Measurements from ENCODE around the gene TAF8.

TAF8 gene

GRCh38 chr6:42049116-42049809 is 1.1 kb upstream of the TAF8 start:
- H3K27ac ChIP-seq (ENCODE audit: low read depth, low read length): peak overlapping the region; percentile 72
- TF ChIP-seq EZH2phosphoT487 (IDR thresholded peaks at IDR 0.05; ENCODE audit: borderline replicate concordance, low read length): no peak
- TF ChIP-seq, protein P1, sequence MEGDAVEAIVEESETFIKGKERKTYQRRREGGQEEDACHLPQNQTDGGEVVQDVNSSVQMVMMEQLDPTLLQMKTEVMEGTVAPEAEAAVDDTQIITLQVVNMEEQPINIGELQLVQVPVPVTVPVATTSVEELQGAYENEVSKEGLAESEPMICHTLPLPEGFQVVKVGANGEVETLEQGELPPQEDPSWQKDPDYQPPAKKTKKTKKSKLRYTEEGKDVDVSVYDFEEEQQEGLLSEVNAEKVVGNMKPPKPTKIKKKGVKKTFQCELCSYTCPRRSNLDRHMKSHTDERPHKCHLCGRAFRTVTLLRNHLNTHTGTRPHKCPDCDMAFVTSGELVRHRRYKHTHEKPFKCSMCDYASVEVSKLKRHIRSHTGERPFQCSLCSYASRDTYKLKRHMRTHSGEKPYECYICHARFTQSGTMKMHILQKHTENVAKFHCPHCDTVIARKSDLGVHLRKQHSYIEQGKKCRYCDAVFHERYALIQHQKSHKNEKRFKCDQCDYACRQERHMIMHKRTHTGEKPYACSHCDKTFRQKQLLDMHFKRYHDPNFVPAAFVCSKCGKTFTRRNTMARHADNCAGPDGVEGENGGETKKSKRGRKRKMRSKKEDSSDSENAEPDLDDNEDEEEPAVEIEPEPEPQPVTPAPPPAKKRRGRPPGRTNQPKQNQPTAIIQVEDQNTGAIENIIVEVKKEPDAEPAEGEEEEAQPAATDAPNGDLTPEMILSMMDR (IDR thresholded peaks at IDR 0.05; ENCODE audit: low read depth, low read length, poor library complexity, severe bottlenecking): no peak
- peaks cover 58% of the 10 kb centered on the region for H3K4me1 ChIP-seq (ENCODE audit: control insufficient read depth, low read length)
- H4K20me1 ChIP-seq (ENCODE audit: control insufficient read depth, insufficient read depth, low read depth, low read length): no peaks in the 10 kb centered on the region
- H3K4me3 ChIP-seq (ENCODE audit: low read length): peak overlapping the region; percentile 80
- H3K9me3 ChIP-seq (ENCODE audit: control insufficient read depth, insufficient read depth, low read length): no peaks in the 10 kb centered on the region
- H3K79me2 ChIP-seq (ENCODE audit: control insufficient read depth, low read length): peaks cover 37% of the 10 kb centered on the region
- peaks cover 23% of the 10 kb centered on the region for H3F3A ChIP-seq (ENCODE audit: control insufficient read depth, insufficient read depth)
- no peaks in the 10 kb centered on the region for H3K9me2 ChIP-seq (replicated peaks; ENCODE audit: control insufficient read depth, low read length)
- H3K27me3 ChIP-seq (ENCODE audit: control insufficient read depth, low read length): no peaks in the 10 kb centered on the region
- peak overlapping the region; percentile 92 for H3K4me2 ChIP-seq (ENCODE audit: low read length)
- peaks cover 25% of the 10 kb centered on the region for H3K36me3 ChIP-seq (ENCODE audit: control insufficient read depth, low read length)

GRCh38 chr6:42049948-42050296 is 402 bp upstream of the TAF8 start:
- peak overlapping the region; percentile 92 for H3K4me2 ChIP-seq (ENCODE audit: low read length)
- TF ChIP-seq, protein P1 (IDR thresholded peaks at IDR 0.05; ENCODE audit: low read depth, low read length, poor library complexity, severe bottlenecking): no peak
- no peak for TF ChIP-seq EZH2phosphoT487 (IDR thresholded peaks at IDR 0.05; ENCODE audit: borderline replicate concordance, low read length)
- H3K36me3 ChIP-seq (ENCODE audit: control insufficient read depth, low read length): peaks cover 29% of the 10 kb centered on the region
- peak overlapping the region; percentile 72 for H3K27ac ChIP-seq (ENCODE audit: low read depth, low read length)
- peaks cover 53% of the 10 kb centered on the region for H3K4me1 ChIP-seq (ENCODE audit: control insufficient read depth, low read length)
- H3F3A ChIP-seq (ENCODE audit: control insufficient read depth, insufficient read depth): peaks cover 23% of the 10 kb centered on the region
- H3K27me3 ChIP-seq (ENCODE audit: control insufficient read depth, low read length): no peaks in the 10 kb centered on the region
- no peaks in the 10 kb centered on the region for H3K9me3 ChIP-seq (ENCODE audit: control insufficient read depth, insufficient read depth, low read length)
- H3K4me3 ChIP-seq (ENCODE audit: low read length): peak overlapping the region; percentile 80
- H3K79me2 ChIP-seq (ENCODE audit: control insufficient read depth, low read length): peaks cover 37% of the 10 kb centered on the region
- H3K9me2 ChIP-seq (replicated peaks; ENCODE audit: control insufficient read depth, low read length): no peaks in the 10 kb centered on the region
- H4K20me1 ChIP-seq (ENCODE audit: control insufficient read depth, insufficient read depth, low read depth, low read length): no peaks in the 10 kb centered on the region

DNA sequence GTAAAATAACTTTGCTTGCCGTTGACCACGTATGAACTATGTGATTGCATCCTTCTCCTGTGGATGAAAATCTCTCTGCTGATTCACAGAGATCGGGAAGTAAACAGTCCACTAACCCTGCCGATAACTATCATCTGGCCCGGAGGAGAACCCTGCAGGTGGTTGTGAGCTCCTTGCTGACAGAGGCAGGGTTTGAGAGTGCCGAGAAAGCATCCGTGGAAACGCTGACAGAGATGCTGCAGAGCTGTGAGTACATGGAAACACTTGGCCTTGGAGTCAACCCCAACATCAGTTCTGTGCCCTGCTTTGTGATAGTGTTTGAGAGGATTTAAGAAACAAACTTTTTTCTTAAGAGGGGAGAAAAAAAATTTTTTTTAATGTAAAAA is 937 bp downstream of the TAF8 start:
- Histone ChIP-seq H3K27ac (ENCODE audit: low read depth, low read length) (no peak overlapping the region), H3K9me3 (ENCODE audit: control insufficient read depth, insufficient read depth, low read length) (no peaks in the 10 kb centered on the region), H3K36me3 (ENCODE audit: control insufficient read depth, low read length) (peaks cover 43% of the 10 kb centered on the region), H3K4me1 (ENCODE audit: control insufficient read depth, low read length) (peaks cover 40% of the 10 kb centered on the region), H3K79me2 (ENCODE audit: control insufficient read depth, low read length) (peaks cover 34% of the 10 kb centered on the region), H3K27me3 (ENCODE audit: control insufficient read depth, low read length) (no peaks in the 10 kb centered on the region), H3K4me3 (ENCODE audit: low read length) (peak overlapping the region; percentile 80), H3K4me2 (ENCODE audit: low read length) (peak overlapping the region; percentile 92), H3F3A (ENCODE audit: control insufficient read depth, insufficient read depth) (peaks cover 13% of the 10 kb centered on the region), H4K20me1 (ENCODE audit: control insufficient read depth, insufficient read depth, low read depth, low read length) (no peaks in the 10 kb centered on the region), H3K9me2 (replicated peaks; ENCODE audit: control insufficient read depth, low read length) (no peaks in the 10 kb centered on the region)
- TF ChIP-seq, protein P1 (IDR thresholded peaks at IDR 0.05; ENCODE audit: low read depth, low read length, poor library complexity, severe bottlenecking): no peak
- no peak for TF ChIP-seq EZH2phosphoT487 (IDR thresholded peaks at IDR 0.05; ENCODE audit: borderline replicate concordance, low read length)

Measured in DOHH2 (cell line).